ENCODE data around the gene ERICH4.
A peak's percentile ranks its signal among the peaks of the same experiment; 100 is the strongest.
"Not testable (repeated sequence)": the region's sequence is repeated elsewhere in the genome, so short reads cannot be mapped to it uniquely, and the experiment has no call there.

Gene ERICH4

GRCh38 chr19:41435936-41436673, 6.9 kb upstream of the ERICH4 start:
- no peak for DNase-seq (ENCODE audit: low spot score)

- DNase-seq (ENCODE audit: low spot score), result no peak
Measured at GRCh38 chr19:41436674-41436951, 6.3 kb upstream of the ERICH4 start.

GRCh38 chr19:41437944-41438574, 4.9 kb upstream of the ERICH4 start:
- DNase-seq (ENCODE audit: low spot score), result no peak

- peak; percentile 97 for DNase-seq (ENCODE audit: low spot score)
Measured at GRCh38 chr19:41439441-41440222, 3.3 kb upstream of the ERICH4 start, which contains the start of gene DMAC2. Gene DMAC2, minus strand, starts transcription at chr19:41439912. Its CDS starts 13 bp downstream, at chr19:41439899.

GRCh38 chr19:41441321-41441945, 1.5 kb upstream of the ERICH4 start:
- DNase-seq (ENCODE audit: low spot score), result no peak

GRCh38 chr19:41443813-41444455, 978 bp downstream of the ERICH4 start:
- no peak for DNase-seq (ENCODE audit: low spot score)

GRCh38 chr19:41445575-41445974, 2.6 kb downstream of the ERICH4 start:
- DNase-seq (ENCODE audit: low spot score), result no peak

- no peak for DNase-seq (ENCODE audit: low spot score)
Measured at GRCh38 chr19:41447732-41448332, 4.9 kb downstream of the ERICH4 start.

GRCh38 chr19:41449079-41449864, 6.3 kb downstream of the ERICH4 start:
- peak; percentile 41 for DNase-seq (ENCODE audit: low spot score)

- no peak for DNase-seq (ENCODE audit: low spot score)
Measured at GRCh38 chr19:41449865-41450178, 6.9 kb downstream of the ERICH4 start.

- DNase-seq (ENCODE audit: low spot score), result no peak
Measured at GRCh38 chr19:41452584-41453275, 9.8 kb downstream of the ERICH4 start.

GRCh38 chr19:41455936-41456335, 13.0 kb downstream of the ERICH4 start:
- no peak for DNase-seq (ENCODE audit: low spot score)

- DNase-seq (ENCODE audit: low spot score), result no peak
Measured at GRCh38 chr19:41456342-41456918, 13.5 kb downstream of the ERICH4 start.

GRCh38 chr19:41457241-41457640, 14.3 kb downstream of the ERICH4 start:
- DNase-seq (ENCODE audit: low spot score), result no peak

- DNase-seq (ENCODE audit: low spot score), result no peak
Measured at GRCh38 chr19:41462497-41462896, 19.5 kb downstream of the ERICH4 start.

GRCh38 chr19:41463257-41464256, 20.6 kb downstream of the ERICH4 start:
- not testable (repeated sequence) for DNase-seq (ENCODE audit: low spot score)

GRCh38 chr19:41476583-41476982, 33.6 kb downstream of the ERICH4 start:
- DNase-seq (ENCODE audit: low spot score), result no peak

- no peak for DNase-seq (ENCODE audit: low spot score)
Measured at GRCh38 chr19:41478171-41478570, 35.2 kb downstream of the ERICH4 start.

All from putamen (tissue), 1 donor.